Epithelial cell of esophagus (primary cell): ENCODE measurements around the gene STIM2.

Experiments
- DNase-seq: peaks from one replicate; pipeline ENCODE4 v3.0.0; 2010; ENCODE audit warnings: low read depth
- H3K4me3 ChIP-seq: 2 replicates; pipeline ENCODE4 v1.5.1; 2011; ENCODE audit warnings: mild to moderate bottlenecking, low read length, control low read depth
- CTCF ChIP-seq: IDR thresholded peaks from 2 replicates; pipeline ENCODE4 v1.5.1; 2011; ENCODE audit warnings: low read depth, mild to moderate bottlenecking, low read length, control low read depth, inconsistent platforms; ENCODE audit not compliant: insufficient read depth; ENCODE audit errors: missing control alignments

The STIM2 gene

GRCh38 chr4:26854701-26855100 lies 5.9 kb upstream of the STIM2 start:
- H3K4me3 ChIP-seq = no peak overlapping the region
- DNase-seq = no peak
- no peak for TF ChIP-seq CTCF

DNA sequence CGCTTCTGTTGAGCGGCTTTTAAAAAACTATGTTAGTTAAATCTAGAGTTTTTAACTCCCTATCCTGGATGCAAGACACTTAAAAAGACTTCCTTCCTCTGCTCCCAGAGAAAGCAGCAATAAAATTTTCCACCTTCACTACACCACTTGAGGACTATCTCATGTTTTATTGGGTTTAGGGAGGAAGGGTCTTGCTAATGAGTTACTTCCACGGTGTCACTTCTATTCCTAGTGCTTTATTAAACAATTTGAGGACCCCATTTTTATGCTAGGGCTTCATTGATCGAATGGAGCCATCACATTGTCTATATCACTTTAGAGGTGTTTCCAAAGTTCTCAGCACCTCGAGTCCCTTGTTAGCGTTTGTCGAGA lies 3.7 kb upstream of the STIM2 start:
- no peak for TF ChIP-seq CTCF
- no peak for DNase-seq
- peak overlapping the region; percentile 66 for H3K4me3 ChIP-seq

GRCh38 chr4:26857278-26858034 lies 3.2 kb upstream of the STIM2 start:
- peak; percentile 95 for DNase-seq
- no peak for TF ChIP-seq CTCF
- peak overlapping the region; percentile 66 for H3K4me3 ChIP-seq

DNA sequence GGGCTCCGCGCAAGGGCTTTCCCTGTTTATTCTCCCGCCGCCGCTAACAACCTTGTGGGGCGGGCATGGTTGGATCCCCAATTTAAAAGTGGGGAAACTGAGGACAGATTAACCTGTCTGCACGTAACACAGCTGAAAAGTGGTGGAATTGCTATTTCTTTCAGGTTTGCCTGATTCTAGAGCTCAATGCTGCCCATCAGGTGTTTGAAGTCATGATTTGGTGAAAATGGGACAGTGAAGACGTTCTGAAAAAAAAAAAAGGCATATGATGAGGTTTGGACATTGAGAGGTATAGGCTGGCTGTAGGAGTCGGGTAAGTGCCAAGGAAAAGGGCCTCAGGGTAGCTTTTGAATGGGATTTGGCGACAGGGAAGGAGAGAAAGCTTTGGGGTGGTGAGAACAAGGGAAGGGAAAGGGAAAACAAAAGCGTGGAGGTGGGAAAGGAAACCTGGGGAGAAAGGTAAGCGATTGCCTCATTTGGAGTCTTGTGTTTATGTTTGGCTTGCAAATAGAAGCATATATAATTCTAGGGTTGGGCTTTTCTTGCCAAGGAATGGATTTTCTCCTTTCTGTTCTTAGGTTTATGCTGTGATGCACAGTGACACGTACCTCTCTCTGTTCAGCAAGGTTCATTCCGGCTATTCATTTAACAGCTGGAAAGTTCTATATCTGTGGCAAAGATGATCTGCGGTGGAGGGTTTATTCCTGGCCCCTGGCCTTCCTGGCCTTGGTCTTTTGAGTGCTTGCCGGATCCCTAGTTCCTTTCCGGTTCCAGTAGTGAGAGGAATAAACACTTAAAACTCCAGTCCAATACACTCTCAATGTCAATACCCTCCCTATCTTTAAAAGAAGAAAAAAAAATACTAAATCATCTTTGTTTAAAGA lies 2.4 kb upstream of the STIM2 start:
- peak overlapping the region; percentile 60 for H3K4me3 ChIP-seq
- TF ChIP-seq CTCF = no peak
- DNase-seq = no peak

GRCh38 chr4:26858947-26859401 lies 1.7 kb upstream of the STIM2 start:
- peak overlapping the region; percentile 60 for H3K4me3 ChIP-seq
- DNase-seq = peak; percentile 41
- no peak for TF ChIP-seq CTCF

- no peak for TF ChIP-seq CTCF
- DNase-seq = peak; percentile 49
- H3K4me3 ChIP-seq = peak overlapping the region; percentile 60
Measured at GRCh38 chr4:26859762-26860156, 882 bp upstream of the STIM2 start.
